CD4-positive, CD25-positive, alpha-beta regulatory T cell (primary cell): ENCODE measurements around the gene TELO2. TPM values are rescaled to one million over a fixed set of nuclear protein-coding genes. Genes with fewer than 3 reads are reported as not detected.
A peak's percentile ranks its signal among the peaks of the same experiment; 100 is the strongest.

Source experiments
- ATAC-seq, 2 donors: fragments of 150-1000 bp; cut with Tn5 transposase; one replicate each; pipeline ENCODE4 v1.10.0; 2021; ENCODE audit warnings: low read depth in 2 of 2, moderate number of reproducible peaks in 2 of 2, moderate library complexity in 1 of 2
- DNase-seq, 3 donors: peaks; one replicate each; pipeline versions ENCODE4 v3.0.0 to v3.0.0-alpha.2; 2012 to 2022; ENCODE audit warnings: mixed read lengths in 1 of 3
- H3K27ac ChIP-seq: one replicate; pipeline ENCODE4 v1.7.0; 2013; ENCODE audit warnings: mild to moderate bottlenecking, low read length; ENCODE audit not compliant: insufficient read depth, poor library complexity, severe bottlenecking
- H3K27me3 ChIP-seq: one replicate; pipeline ENCODE4 v1.7.0; 2013; ENCODE audit warnings: low read length; ENCODE audit not compliant: control insufficient read depth, insufficient read depth
- H3K36me3 ChIP-seq: one replicate; pipeline ENCODE4 v1.7.0; 2013; ENCODE audit warnings: mild to moderate bottlenecking, low read length, moderate library complexity; ENCODE audit not compliant: control insufficient read depth, insufficient read depth
- H3K4me1 ChIP-seq: 2 replicates; pipeline ENCODE4 v1.7.0; 2013; ENCODE audit warnings: mild to moderate bottlenecking, low read length; ENCODE audit not compliant: insufficient read depth, control insufficient read depth, poor library complexity, severe bottlenecking
- H3K4me3 ChIP-seq: one replicate; pipeline ENCODE4 v1.7.0; 2013; ENCODE audit warnings: low read depth, mild to moderate bottlenecking, low read length, moderate library complexity
- H3K9me3 ChIP-seq, 2 experiments: 1 replicate in 1 of 2; 2 replicates in 1 of 2; pipeline ENCODE4 v1.7.0; 2013; ENCODE audit warnings: low read length in 2 of 2, mild to moderate bottlenecking in 1 of 2, moderate library complexity in 1 of 2; ENCODE audit not compliant: control insufficient read depth in 2 of 2
- H3K27ac Mint-ChIP-seq, 3 donors: one replicate each; pipeline ENCODE4 v1.8.0; 2020 to 2022; ENCODE audit warnings: mild to moderate bottlenecking in 3 of 3, mixed read lengths in 3 of 3, moderate library complexity in 2 of 3
- H3K27me3 Mint-ChIP-seq: one replicate; pipeline ENCODE4 v1.8.0; 2022; ENCODE audit warnings: mild to moderate bottlenecking, mixed read lengths
- H3K36me3 Mint-ChIP-seq: one replicate; pipeline ENCODE4 v1.8.0; 2020; ENCODE audit warnings: mixed read lengths
- H3K4me1 Mint-ChIP-seq, 4 donors: one replicate each; pipeline ENCODE4 v1.8.0; 2020 to 2022; ENCODE audit warnings: mixed read lengths in 4 of 4, mild to moderate bottlenecking in 1 of 4
- H3K4me3 Mint-ChIP-seq, 4 donors: one replicate each; pipeline ENCODE4 v1.8.0; 2020 to 2022; ENCODE audit warnings: mild to moderate bottlenecking in 4 of 4, mixed read lengths in 4 of 4, moderate library complexity in 3 of 4
- H3K9me3 Mint-ChIP-seq, 7 donors: one replicate each; pipeline ENCODE4 v1.8.0; 2020 to 2022; ENCODE audit warnings: mixed read lengths in 7 of 7, mild to moderate bottlenecking in 3 of 7, moderate library complexity in 2 of 7
- polyA plus RNA-seq, 4 donors: library from polyadenylated mRNA; unstranded; fragments of 300-500 nt; fragmentation: Illumina TruSeq; gene quantifications; one replicate each; pipeline ENCODE4 v1.2.3, GENCODE V29; 2021
- total RNA-seq: library from RNA; stranded (reverse); gene quantifications from one replicate; pipeline ENCODE4 v1.2.3, GENCODE V29; 2022

TELO2 gene
- total and polyA plus RNA-seq, 5 donors from 2014 or later: 9.1 to 27.4 (median 12.0) TPM

- DNase-seq (no peak), ATAC-seq (no peak)
- no peaks in the 10 kb centered on the region for H3K9me3 Mint-ChIP-seq
- H3K27me3 Mint-ChIP-seq: no peaks in the 10 kb centered on the region
- Histone ChIP-seq H3K4me3 (no peak overlapping the region), H3K9me3 (no peaks in the 10 kb centered on the region), H3K4me1 (no peaks in the 10 kb centered on the region), H3K36me3 (peaks cover 5% of the 10 kb centered on the region), H3K27ac (no peak overlapping the region), H3K27me3 (no peaks in the 10 kb centered on the region)
- no peaks in the 10 kb centered on the region for H3K4me1 Mint-ChIP-seq
- H3K36me3 Mint-ChIP-seq: peaks cover 7% of the 10 kb centered on the region
- no peak overlapping the region for H3K27ac Mint-ChIP-seq
- H3K4me3 Mint-ChIP-seq: no peak overlapping the region
Measured at GRCh38 chr16:1447965-1448364, 45.2 kb upstream of the TELO2 start.

GRCh38 chr16:1448536-1449116 is 44.5 kb upstream of the TELO2 start:
- Histone ChIP-seq H3K36me3 (peaks cover 9% of the 10 kb centered on the region), H3K27ac (no peak overlapping the region), H3K4me3 (no peak overlapping the region), H3K4me1 (no peaks in the 10 kb centered on the region), H3K27me3 (no peaks in the 10 kb centered on the region), H3K9me3 (no peaks in the 10 kb centered on the region)
- no peaks in the 10 kb centered on the region for H3K27me3 Mint-ChIP-seq
- H3K4me3 Mint-ChIP-seq: no peak overlapping the region
- H3K9me3 Mint-ChIP-seq: no peaks in the 10 kb centered on the region
- ATAC-seq (no peak), DNase-seq (no peak)
- H3K27ac Mint-ChIP-seq: no peak overlapping the region
- H3K4me1 Mint-ChIP-seq: no peaks in the 10 kb centered on the region
- peaks cover 8% of the 10 kb centered on the region for H3K36me3 Mint-ChIP-seq

- H3K36me3 ChIP-seq: peaks cover 12% of the 10 kb centered on the region
- H3K9me3 ChIP-seq: no peaks in the 10 kb centered on the region
- H3K4me1 ChIP-seq: no peaks in the 10 kb centered on the region
- ATAC-seq (no peak), DNase-seq (no peak)
- no peak overlapping the region for H3K4me3 Mint-ChIP-seq
- no peaks in the 10 kb centered on the region for H3K27me3 ChIP-seq
- no peak overlapping the region for H3K27ac Mint-ChIP-seq
- H3K4me3 ChIP-seq: no peak overlapping the region
- H3K4me1 Mint-ChIP-seq: peaks cover 0 to 2% (median 0%) of the 10 kb centered on the region in 4 donors
- H3K27me3 Mint-ChIP-seq: no peaks in the 10 kb centered on the region
- peaks cover 15% of the 10 kb centered on the region for H3K36me3 Mint-ChIP-seq
- no peaks in the 10 kb centered on the region for H3K9me3 Mint-ChIP-seq
- no peak overlapping the region for H3K27ac ChIP-seq
Measured at GRCh38 chr16:1449201-1449788, 43.9 kb upstream of the TELO2 start.

GRCh38 chr16:1450218-1450617 is 42.9 kb upstream of the TELO2 start:
- no peak overlapping the region for H3K4me3 ChIP-seq
- no peaks in the 10 kb centered on the region for H3K4me1 ChIP-seq
- Mint-ChIP-seq H3K4me1 (peaks cover 0 to 3% (median 0%) of the 10 kb centered on the region in 4 donors), H3K27ac (no peak overlapping the region), H3K4me3 (no peak overlapping the region), H3K9me3 (no peaks in the 10 kb centered on the region), H3K27me3 (no peaks in the 10 kb centered on the region), H3K36me3 (peaks cover 16% of the 10 kb centered on the region)
- no peaks in the 10 kb centered on the region for H3K27me3 ChIP-seq
- H3K27ac ChIP-seq: no peak overlapping the region
- DNase-seq (no peak), ATAC-seq (no peak)
- no peaks in the 10 kb centered on the region for H3K9me3 ChIP-seq
- peaks cover 17% of the 10 kb centered on the region for H3K36me3 ChIP-seq

GRCh38 chr16:1450841-1451240 is 42.3 kb upstream of the TELO2 start:
- no peak overlapping the region for H3K27ac ChIP-seq
- no peaks in the 10 kb centered on the region for H3K27me3 ChIP-seq
- H3K27ac Mint-ChIP-seq: no peak overlapping the region
- H3K9me3 ChIP-seq: no peaks in the 10 kb centered on the region
- H3K4me1 Mint-ChIP-seq: peaks cover 0 to 3% (median 0%) of the 10 kb centered on the region in 4 donors
- no peaks in the 10 kb centered on the region for H3K9me3 Mint-ChIP-seq
- DNase-seq (no peak), ATAC-seq (no peak)
- no peaks in the 10 kb centered on the region for H3K27me3 Mint-ChIP-seq
- no peak overlapping the region for H3K4me3 Mint-ChIP-seq
- H3K36me3 ChIP-seq: peaks cover 21% of the 10 kb centered on the region
- no peak overlapping the region for H3K4me3 ChIP-seq
- peaks cover 16% of the 10 kb centered on the region for H3K36me3 Mint-ChIP-seq
- no peaks in the 10 kb centered on the region for H3K4me1 ChIP-seq

- Histone ChIP-seq H3K27me3 (no peaks in the 10 kb centered on the region), H3K4me3 (no peak overlapping the region), H3K9me3 (no peaks in the 10 kb centered on the region), H3K27ac (no peak overlapping the region), H3K36me3 (peaks cover 26% of the 10 kb centered on the region), H3K4me1 (no peaks in the 10 kb centered on the region)
- Mint-ChIP-seq H3K9me3 (no peaks in the 10 kb centered on the region), H3K27me3 (no peaks in the 10 kb centered on the region), H3K27ac (peak overlapping the region in 1 of 3 donors; percentile 32), H3K4me3 (no peak overlapping the region), H3K36me3 (peaks cover 16% of the 10 kb centered on the region), H3K4me1 (peaks cover 0 to 3% (median 0%) of the 10 kb centered on the region in 4 donors)
- ATAC-seq: no peak
- DNase-seq: no peak
Measured at GRCh38 chr16:1451702-1452392, 41.3 kb upstream of the TELO2 start.

- no peaks in the 10 kb centered on the region for H3K9me3 Mint-ChIP-seq
- H3K27me3 Mint-ChIP-seq: no peaks in the 10 kb centered on the region
- H3K4me3 ChIP-seq: no peak overlapping the region
- H3K36me3 ChIP-seq: peaks cover 26% of the 10 kb centered on the region
- peaks cover 0 to 3% (median 0%) of the 10 kb centered on the region in 4 donors for H3K4me1 Mint-ChIP-seq
- H3K4me3 Mint-ChIP-seq: no peak overlapping the region
- H3K4me1 ChIP-seq: no peaks in the 10 kb centered on the region
- ATAC-seq (no peak), DNase-seq (no peak)
- H3K36me3 Mint-ChIP-seq: peaks cover 16% of the 10 kb centered on the region
- H3K9me3 ChIP-seq: no peaks in the 10 kb centered on the region
- no peak overlapping the region for H3K27ac Mint-ChIP-seq
- no peak overlapping the region for H3K27ac ChIP-seq
- no peaks in the 10 kb centered on the region for H3K27me3 ChIP-seq
Measured at GRCh38 chr16:1452530-1452929, 40.6 kb upstream of the TELO2 start.
